Hematopoietic multipotent progenitor cell (in vitro differentiated cells): ENCODE results near the gene TRIM38. TPM values are rescaled to one million over a fixed set of nuclear protein-coding genes. Genes with fewer than 3 reads are reported as not detected.
"Not testable (repeated sequence)": the region's sequence is repeated elsewhere in the genome, so short reads cannot be mapped to it uniquely, and the experiment has no call there.

ENCODE experiments used
- DNase-seq, 3 donors: peaks; one replicate each; pipeline ENCODE4 v3.0.0-alpha.2; 2011 to 2015; ENCODE audit warnings: low read depth in 2 of 3, low spot score in 2 of 3
- total RNA-seq: library from RNA; depleted of rRNA; stranded (reverse); fragments of >200 nt; gene quantifications from one replicate; pipeline ENCODE4 v1.2.3, GENCODE V29; 2012

TRIM38 gene
- total RNA-seq, 1 donor: 4.8 TPM

GRCh38 chr6:25968769-25969168, 6.2 kb downstream of the TRIM38 start:
- no peak for DNase-seq

- no peak for DNase-seq
Observed at GRCh38 chr6:25971187-25971821, 8.7 kb downstream of the TRIM38 start.

DNA sequence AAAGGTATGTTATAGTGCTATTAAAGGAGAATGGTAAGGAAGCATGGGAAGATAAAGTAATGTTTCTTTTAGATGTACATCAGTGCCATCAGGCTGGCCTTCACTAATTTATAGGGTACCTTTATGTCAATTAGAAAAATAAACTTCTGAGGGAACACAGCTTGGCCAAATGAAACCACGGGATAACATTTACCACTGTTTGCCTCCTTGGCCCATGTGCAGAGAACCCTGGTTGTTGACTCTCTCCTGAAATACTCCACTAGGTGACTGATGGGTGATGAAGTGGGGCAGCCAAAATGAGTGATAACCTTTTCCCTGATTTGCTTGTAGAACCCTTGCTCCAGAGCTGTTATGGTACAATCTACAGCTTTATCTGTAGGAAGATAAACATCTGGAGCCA, 9.5 kb downstream of the TRIM38 start:
- no peak for DNase-seq

DNA sequence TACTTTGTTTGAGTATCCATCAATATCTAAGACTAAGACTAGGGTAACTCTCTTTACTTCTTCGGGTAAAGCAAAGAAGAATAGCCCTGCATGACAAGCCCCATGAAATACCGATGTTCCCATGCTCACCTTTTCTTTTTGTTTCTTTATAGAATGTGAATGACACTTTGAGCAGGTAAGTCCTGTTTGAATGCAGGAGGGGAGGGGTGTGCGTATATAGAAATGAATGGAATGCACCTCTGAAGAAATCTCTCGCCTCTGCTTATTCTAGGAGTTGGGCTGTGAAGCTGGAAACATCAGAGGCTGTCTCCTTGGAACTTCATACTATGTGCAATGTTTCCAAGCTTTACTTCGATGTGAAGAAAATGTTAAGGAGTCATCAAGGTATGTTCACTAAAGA, 10.3 kb downstream of the TRIM38 start:
- DNase-seq: no peak

DNA sequence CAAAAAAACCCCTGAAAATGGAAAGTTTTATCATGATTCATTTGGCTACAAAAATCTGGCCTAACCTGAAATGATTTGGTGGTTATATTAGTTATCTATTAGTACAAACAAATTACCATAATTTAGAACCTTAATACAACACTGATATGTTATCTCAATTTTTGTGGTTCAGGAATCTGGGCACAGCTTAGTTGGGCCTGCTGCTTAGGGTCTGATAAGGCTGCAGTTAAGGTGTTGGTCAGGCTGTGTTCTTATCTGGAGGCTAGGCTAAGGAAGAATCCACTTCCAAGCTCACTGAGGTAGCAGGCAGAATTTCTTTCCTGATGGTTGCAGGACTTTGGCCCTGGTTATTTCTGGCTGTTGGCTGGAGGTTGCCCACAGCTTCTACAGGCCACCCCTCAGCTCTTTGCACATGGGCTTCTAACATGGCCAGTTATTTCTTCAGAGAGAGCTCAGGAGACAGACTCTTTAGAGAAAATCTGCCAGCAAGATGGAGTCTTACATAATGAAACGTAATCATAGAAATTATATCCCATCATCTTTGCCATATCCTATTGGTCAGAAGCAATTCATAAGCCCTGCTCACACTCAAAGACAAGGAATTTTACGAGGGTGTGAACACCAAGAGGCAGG, 11.4 kb downstream of the TRIM38 start:
- no peak for DNase-seq

- no peak for DNase-seq
Observed at GRCh38 chr6:25975923-25976560, 13.4 kb downstream of the TRIM38 start.

DNA sequence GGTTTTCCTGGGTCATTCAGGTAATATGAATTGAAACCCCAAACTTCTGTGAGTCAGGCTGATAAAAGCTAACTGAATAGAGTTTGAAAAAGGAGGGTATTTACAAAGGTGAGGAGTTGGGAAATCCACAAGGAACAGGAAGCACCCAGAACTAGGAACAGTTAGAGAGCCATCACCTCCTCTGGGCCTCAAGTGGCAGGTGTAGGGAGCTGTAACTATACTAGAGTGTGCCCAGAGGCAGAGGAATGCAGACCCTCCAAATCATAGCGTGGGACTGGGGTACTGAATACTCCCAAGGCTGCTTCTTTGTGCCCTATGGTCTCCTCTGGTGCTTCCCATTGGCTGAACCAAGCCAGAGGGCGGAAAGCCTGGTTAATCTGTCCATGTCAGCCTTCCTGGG, 18.3 kb downstream of the TRIM38 start:
- DNase-seq: no peak

- no peak for DNase-seq
Observed at GRCh38 chr6:25981568-25982263, 19.1 kb downstream of the TRIM38 start.

DNA sequence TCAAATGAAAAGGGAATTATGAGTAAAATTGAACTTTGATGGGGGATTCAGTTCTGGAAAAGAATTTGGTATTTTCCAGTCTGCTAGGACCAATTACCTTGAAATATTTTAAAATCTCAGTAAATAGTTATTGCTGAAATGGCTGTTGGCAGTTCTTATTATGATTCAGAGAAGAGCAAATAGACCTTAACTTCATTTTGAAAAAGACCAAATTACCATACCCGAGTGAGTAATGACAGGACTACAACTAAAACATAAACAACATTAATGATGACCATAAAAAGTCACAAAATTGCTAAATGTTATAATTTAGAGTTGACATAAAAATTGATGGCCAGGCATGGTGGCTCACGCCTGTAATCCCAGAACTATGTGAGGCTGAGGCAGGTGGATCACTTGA, 21.7 kb downstream of the TRIM38 start:
- DNase-seq: no peak

DNA sequence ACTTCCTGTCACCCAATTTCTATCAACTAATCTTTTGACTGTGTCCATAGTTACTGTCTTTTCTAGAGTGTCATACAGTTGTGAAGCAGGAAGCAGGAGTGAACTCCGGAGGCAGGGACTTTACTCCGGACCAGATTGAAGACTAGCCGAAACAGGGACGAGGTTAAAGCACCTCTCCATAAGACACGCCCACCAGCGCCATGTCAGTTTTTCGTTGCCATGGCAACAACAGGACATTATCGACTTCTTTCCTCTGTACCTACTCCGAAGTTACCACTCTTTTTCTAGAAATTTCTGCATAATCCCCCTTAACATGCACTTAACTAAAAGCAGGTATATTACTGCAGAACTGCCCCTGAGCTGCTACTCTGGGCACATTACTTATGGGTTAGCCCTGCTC, 25.2 kb downstream of the TRIM38 start:
- DNase-seq: no peak

GRCh38 chr6:25990172-25990873, 27.7 kb downstream of the TRIM38 start:
- no peak for DNase-seq

DNA sequence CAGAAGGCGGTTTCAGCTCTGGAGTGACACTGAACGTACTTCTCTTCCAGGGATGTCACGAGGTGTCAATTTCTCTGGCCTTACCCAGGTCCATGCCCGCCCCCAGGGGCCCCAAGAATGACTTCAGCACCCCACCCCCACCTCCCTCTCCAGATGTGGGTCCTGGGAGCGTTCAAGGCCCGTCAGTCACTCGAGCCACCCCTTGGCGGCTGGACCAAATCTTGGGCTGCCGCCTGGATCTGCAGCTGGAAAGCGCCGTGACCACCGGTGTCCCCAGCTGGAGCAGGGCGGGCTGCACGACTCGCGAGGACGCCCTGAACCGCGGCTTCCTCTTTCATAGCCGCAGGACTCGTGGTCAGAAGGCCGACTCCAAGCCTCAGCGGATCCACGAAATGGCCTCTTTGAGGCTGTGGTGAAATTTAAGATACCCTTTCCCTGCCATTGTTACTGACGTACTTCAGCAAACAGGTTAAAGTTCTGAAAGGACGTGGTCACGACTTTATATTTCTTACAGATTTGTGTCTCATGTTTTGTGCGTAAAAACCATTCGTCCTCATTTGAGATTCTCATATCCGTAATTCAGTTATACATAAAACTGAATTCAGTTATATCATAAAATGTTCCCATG, 29.3 kb downstream of the TRIM38 start:
- DNase-seq: peak; percentile 14 to 92 (median 88)

GRCh38 chr6:25992413-25993340, 30.1 kb downstream of the TRIM38 start:
- DNase-seq: peak; percentile 86 to 97 (median 95)

GRCh38 chr6:25993341-25993684, 30.7 kb downstream of the TRIM38 start:
- peak in 1 of 3 donors; percentile 5 for DNase-seq

DNA sequence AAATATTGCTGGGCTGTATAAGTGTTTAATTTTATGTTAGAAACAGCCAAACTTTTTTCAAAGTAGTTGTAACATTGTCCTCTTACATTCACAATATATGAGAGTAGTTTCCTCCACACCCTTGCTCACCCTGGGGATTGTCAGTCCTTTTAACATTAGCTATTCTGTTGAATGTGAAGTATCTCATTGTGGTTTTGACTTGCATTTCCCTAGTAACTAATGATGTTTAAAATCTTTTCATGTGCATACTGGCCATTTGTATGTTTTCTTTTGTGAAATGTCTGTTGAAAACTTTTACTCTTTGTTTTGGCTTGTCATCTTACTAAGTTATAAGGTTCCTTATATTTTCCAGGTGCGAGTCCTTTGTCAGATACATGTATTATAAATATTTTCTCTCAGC, 32.9 kb downstream of the TRIM38 start:
- DNase-seq: peak in 1 of 3 donors; percentile 67

DNA sequence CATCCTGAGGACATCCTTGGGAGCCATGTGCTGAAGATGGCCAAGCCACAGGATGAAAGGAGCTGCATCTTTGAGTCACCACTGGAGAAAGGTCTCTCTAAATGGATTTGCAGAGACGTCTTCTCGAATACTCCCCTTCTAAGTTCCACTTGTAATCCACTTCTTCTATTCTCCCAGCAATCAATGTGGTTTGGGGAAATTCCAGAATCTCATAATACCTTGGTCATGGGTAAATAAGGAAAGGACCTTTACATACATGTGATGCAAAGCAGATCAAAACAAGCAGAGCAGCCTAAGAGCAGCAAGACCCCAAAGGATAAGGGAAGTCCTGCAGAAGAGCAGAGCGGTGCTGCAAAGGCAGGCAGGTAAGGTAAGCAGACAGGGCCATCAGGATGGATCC, 35.3 kb downstream of the TRIM38 start:
- DNase-seq: no peak

GRCh38 chr6:25998379-25998778, 35.8 kb downstream of the TRIM38 start:
- no peak for DNase-seq

- DNase-seq: not testable (repeated sequence)
Observed at GRCh38 chr6:25999225-25999624, 36.6 kb downstream of the TRIM38 start.

GRCh38 chr6:26000366-26001144, 38.0 kb downstream of the TRIM38 start:
- no peak for DNase-seq
